GM21526 (cell line): ENCODE results near the gene MT1A.

ENCODE experiments used
- ATAC-seq: cut with Tn5 transposase; IDR thresholded peaks from one replicate; pipeline ENCODE4 v1.9.1; 2021; ENCODE audit warnings: moderate library complexity; ENCODE audit not compliant: unreplicated experiment, low FRiP score

MT1A gene

GRCh38 chr16:56637814-56638750, at the start of gene MT1A:
MT1A (plus strand) TSS chr16:56638666; CDS start chr16:56638739, 73 bp downstream.
- ATAC-seq: no peak

GRCh38 chr16:56588781-56589140, 49.7 kb upstream of the MT1A start:
- ATAC-seq: no peak

GRCh38 chr16:56589141-56590039, 49.1 kb upstream of the MT1A start, which contains the start of gene MT3:
MT3 (plus strand) TSS chr16:56589528; CDS start chr16:56589591, 63 bp downstream.
- no peak for ATAC-seq

DNA sequence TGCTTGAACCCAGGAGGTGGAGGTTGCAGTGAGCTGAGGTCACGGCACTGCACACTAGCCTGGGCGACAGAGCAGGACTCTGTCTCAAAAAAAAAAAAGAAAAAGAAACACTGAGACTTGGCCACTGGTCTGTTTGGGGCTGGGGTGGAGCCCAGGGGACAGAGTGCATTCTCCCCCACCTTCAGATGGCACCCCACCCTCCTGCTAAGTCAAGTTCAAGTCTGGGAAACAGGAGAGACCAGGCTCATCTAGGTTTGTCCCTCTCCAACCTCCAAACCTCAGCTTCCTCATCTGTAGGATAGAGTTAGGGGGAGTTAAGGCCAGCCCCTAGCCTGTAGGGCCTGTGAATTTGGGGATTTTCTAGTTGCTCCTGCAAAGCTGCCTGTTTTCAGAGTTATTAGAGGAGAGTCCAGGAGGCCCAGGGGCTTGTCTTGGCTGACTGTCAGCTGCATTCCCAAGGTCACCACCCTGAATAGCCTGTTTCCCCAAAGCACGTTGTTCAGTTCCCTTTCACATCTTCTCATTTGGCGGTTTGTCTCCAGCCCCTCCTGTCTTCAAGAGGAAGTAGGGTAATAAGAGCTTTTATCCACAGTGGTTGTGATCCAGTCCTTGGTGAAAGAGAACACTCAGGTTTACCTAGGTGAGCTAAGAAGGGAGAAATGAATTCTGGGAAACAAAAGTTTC, 46.9 kb upstream of the MT1A start:
- ATAC-seq: no peak

DNA sequence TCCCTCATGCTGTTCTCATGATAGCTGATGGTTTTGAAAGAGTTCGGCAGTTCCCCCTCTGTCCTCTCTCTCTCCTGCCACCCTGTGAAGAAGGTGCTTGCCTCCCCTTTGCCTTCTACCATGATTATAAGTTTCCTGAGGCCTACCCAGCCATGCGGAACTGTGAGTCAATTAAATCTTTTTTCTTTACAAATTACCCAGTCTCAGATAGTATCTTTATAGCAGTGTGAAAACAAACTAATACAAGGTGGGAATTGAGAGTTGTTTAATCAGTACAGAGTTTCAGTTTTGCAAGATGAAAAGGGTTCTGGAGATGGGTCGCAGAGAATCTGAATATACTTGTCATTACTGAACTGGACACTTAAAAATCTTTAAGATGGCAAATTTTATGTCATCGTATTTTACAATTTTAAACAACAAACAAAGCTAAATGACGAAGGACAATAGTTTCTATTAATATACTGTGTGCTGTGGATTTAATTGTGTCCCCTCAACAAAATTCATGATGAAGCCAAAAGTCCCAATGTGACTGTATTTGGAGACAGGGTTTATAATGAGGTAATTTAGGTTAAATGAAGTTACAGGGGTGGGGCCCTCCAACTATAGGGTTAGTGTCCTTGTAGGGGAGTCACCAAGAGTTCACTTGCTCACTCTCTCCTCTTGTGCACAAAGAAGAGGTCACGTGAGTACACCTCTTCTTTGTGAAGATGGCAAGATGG, 44.7 kb upstream of the MT1A start:
- ATAC-seq: no peak

GRCh38 chr16:56594292-56594619, 44.2 kb upstream of the MT1A start:
- no peak for ATAC-seq

DNA sequence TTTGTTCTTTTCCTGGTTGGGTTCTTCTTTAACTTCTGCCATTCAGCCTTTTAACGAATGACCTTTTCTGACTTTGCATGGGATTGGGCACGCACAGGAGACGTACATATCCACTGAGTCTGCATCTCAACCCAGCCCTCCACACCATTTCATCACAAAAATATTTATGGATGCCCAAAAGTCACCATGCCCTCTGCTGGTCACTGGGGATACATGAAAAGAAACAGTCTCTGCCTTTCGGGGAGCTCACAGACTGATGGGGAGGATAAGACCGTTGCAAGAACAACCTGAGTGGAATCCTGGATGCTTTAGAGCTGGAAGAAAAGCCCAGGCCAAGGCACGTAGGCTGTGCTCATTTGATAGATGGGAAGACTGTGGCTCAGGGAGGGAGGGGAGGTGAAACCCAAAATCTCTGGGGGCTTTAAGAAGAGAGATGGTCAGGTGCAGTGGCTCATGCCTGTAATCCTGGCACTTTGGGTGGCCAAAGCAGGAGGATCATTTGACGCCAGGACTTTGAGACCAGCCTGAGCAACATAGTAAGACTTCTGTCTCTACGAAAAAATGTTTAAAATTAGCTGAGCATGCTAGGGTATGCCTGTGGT, 38.0 kb upstream of the MT1A start:
- no peak for ATAC-seq

DNA sequence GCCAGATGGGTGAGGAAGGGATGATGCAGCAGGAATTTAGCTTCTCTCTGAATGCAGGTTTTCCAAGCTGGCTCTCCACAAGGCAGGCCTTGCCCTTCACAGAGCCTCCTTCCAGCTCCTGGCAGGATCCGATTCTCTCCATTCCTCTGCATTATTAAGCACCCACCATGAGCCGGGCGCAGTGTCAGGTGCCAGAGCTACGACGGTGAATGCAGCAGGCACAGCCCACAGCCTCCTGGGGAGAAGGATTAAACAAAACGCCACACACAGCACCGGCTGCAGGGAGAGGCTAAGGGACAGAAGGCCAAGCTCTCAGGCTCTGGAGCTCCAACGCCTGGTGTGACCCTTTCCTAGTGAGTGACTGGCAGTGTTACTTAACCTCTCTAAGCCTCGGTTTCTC, 37.1 kb upstream of the MT1A start:
- ATAC-seq: no peak

- ATAC-seq: no peak
Measured at GRCh38 chr16:56603589-56603988, 34.9 kb upstream of the MT1A start.

- no peak for ATAC-seq
Measured at GRCh38 chr16:56604966-56605365, 33.5 kb upstream of the MT1A start.

- no peak for ATAC-seq
Measured at GRCh38 chr16:56605475-56605874, 33.0 kb upstream of the MT1A start.

- ATAC-seq: no peak
Measured at GRCh38 chr16:56606071-56606475, 32.4 kb upstream of the MT1A start.

- ATAC-seq: no peak
Measured at GRCh38 chr16:56606476-56607108, 31.9 kb upstream of the MT1A start.

GRCh38 chr16:56607109-56607618, 31.3 kb upstream of the MT1A start:
- no peak for ATAC-seq

DNA sequence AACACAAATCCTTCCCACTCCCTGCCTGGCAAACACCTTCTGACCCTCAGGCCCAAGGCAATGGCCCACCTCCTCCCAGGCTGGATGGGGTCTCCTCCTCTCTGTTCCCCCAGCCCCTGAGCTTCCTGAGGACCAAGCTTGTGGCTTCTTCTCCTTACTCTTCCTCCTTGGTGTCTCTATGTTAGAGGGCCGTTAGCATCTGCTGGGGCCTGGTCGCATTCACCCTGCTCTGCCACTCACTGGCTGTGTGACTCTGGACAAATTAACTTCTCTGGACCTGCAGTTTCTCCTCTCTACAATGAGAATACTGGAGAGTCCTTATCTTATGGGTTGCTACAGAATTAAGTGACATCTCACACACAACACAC, 30.8 kb upstream of the MT1A start:
- no peak for ATAC-seq

- ATAC-seq: peak; percentile 83
Measured at GRCh38 chr16:56608043-56608875, 30.2 kb upstream of the MT1A start, which contains the start of gene MT2A. MT2A (plus strand) TSS chr16:56608584; CDS start chr16:56608656, 72 bp downstream.

- no peak for ATAC-seq
Measured at GRCh38 chr16:56608876-56609462, 29.5 kb upstream of the MT1A start.

DNA sequence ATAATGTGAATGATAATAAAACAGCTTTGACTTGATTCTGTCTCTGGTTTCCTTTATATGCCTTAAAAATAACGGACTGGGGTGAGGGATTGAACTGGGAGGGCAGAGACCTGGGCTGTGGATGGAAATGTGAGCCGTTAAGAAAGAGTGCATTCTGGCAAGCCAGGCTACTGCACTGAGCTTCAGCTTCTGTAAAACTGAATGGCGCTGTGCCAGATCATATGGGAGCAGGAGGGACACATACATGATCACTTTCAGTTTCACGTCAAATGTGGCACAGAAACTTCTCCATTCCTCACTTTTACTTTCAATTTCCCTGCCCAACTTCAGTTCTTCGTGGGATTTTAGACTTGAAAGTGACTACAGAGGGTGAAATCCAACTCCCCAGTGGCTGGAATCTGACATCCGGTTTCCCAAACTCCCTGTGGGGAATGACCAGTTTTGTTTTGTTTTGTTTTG, 29.0 kb upstream of the MT1A start:
- ATAC-seq: peak; percentile 35
